ENCODE measurements around the gene AMFR. TPM values are rescaled to one million over a fixed set of nuclear protein-coding genes. Genes with fewer than 3 reads are reported as not detected.
"Not testable (repeated sequence)": the region's sequence is repeated elsewhere in the genome, so short reads cannot be mapped to it uniquely, and the experiment has no call there.

Gene AMFR
- total RNA-seq, 2 experiments from 2014 or later, result 45.0 to 45.1 TPM

DNA sequence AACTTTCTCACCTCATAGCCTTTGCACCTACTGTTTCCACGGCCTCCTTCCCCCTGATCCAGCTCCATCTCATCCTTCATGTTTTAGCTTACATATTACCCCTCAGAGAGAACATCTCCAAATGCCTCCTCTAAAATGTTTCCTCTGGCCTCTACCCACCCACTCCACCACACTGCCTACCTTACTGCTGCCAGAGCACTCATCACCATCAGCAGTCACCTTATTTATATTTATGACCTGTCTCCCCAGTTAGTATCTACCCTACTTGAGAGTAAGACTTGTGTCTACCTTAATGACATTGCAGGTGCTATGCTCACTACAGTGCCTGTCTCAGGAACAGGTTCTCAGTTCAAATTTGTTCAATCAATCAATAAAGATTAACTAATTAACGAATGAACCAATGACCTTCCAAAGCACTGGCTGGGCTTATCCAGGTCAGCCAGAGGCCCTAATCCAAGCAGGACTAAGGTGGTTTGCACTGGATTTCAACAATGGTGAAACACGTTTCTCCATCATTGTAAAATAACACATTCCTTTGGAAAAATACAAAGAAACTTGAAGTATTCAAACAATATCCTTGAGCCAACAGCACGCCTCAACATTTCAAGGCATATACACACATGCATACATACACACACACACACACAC is 41.1 kb downstream of the AMFR start:
- no peaks in the 10 kb centered on the region for H3K4me1 Mint-ChIP-seq
- H3K36me3 Mint-ChIP-seq, result peaks cover 62% of the 10 kb centered on the region
- no peak for DNase-seq
- peaks cover 20% of the 10 kb centered on the region for H3K9me3 Mint-ChIP-seq
- H3K27me3 Mint-ChIP-seq, result no peaks in the 10 kb centered on the region
- no peak overlapping the region for H3K4me3 Mint-ChIP-seq
- H3K27ac Mint-ChIP-seq, result no peak overlapping the region

DNA sequence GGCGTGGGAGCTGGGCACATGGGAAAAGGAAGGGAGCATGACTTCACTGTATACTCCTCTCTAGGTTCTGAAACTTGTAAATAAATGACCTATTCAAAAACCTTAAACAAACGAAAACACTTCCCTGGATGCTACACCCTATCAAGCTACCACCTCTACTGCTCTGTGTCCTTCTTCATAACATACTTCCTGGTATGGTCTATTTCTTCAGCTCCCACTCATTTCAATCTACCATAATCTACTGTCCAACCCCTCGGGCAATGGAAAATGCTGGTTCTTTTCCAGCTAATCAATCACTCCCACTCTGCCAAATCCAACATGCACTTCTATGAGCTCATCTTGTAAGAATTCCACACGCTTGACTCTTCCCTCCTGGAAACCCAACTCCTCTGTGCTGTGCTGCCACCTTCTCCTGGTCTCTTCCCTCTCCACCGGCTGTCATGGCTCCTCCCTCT is 42.4 kb downstream of the AMFR start:
- peaks cover 72% of the 10 kb centered on the region for H3K36me3 Mint-ChIP-seq
- no peaks in the 10 kb centered on the region for H3K4me1 Mint-ChIP-seq
- no peak overlapping the region for H3K4me3 Mint-ChIP-seq
- H3K9me3 Mint-ChIP-seq, result peaks cover 20% of the 10 kb centered on the region
- no peak overlapping the region for H3K27ac Mint-ChIP-seq
- H3K27me3 Mint-ChIP-seq, result no peaks in the 10 kb centered on the region
- no peak for DNase-seq

DNA sequence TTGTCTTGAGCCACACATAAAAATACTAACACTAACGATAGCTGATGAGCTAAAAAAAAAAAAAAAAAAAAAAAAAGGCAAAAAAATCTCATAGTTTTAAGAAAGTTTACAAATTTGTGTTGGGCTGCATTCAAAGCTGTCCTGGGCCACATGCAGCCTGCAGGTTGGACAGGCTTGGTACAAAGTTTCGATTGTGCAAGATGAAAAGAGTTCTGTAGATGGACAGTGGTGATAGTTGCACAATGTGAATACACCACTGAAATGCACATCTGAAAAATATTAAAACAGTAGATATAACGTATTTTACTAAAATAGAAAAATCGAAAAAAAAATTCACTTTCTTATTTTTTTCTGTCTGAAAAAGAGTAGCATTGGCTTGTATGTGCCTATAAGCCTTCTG is 42.9 kb downstream of the AMFR start:
- no peaks in the 10 kb centered on the region for H3K27me3 Mint-ChIP-seq
- no peaks in the 10 kb centered on the region for H3K4me1 Mint-ChIP-seq
- no peak overlapping the region for H3K4me3 Mint-ChIP-seq
- DNase-seq, result no peak
- H3K36me3 Mint-ChIP-seq, result peaks cover 76% of the 10 kb centered on the region
- H3K27ac Mint-ChIP-seq, result no peak overlapping the region
- peaks cover 20% of the 10 kb centered on the region for H3K9me3 Mint-ChIP-seq

DNA sequence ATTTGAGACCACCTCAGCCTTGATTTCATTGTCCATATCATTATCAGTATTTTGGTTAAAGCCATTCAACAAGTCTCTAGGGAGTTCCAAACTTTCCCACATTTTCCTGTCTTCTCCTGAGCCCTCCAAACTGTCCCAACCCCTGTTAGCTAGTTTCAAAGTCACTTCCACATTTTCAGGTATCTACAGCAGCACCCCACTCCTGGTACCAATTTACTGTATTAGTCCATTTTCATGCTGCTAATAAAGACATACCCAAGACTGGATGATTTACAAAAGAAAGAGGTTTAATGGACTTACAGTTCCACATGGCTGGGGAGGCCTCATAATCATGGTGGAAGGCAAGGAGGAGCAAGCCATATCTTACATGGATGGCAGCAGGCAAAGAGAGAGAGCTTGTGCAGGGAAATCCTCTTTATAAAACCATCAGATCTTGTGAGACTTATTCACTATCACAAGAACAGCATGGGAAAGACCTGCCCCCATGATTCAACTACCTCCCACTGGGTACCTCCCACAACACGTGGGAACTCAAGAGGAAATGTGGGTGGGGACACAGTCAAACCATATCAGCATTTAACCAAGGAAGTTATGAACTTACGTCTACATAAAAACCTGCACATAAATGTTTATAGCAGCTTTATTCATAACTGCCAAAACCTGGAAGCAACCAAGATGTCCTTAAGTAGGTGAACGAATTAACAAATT is 44.4 kb downstream of the AMFR start:
- not testable (repeated sequence) for H3K27ac Mint-ChIP-seq, DNase-seq, H3K4me1 Mint-ChIP-seq, H3K27me3 Mint-ChIP-seq, H3K4me3 Mint-ChIP-seq
- H3K9me3 Mint-ChIP-seq, result peaks cover 20% of the 10 kb centered on the region
- peaks cover 77% of the 10 kb centered on the region for H3K36me3 Mint-ChIP-seq

DNA sequence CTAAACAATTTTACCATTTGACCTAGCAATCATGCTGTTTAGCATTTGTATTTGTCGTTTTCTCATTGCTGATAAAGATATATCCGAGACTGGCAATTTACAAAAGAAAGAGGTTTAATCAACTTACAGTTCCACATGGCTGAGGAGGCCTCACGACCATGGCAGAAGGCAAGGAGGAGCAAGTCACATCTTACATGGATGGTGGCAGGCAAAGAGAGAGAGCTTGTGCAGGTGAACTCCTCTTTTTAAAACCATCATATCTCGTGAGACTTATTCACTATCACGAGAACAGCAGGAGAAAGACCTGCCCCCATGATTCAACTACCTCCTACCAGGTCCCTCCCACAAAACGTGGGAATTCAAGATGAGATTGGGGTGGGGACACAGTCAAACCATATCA is 46.3 kb downstream of the AMFR start:
- H3K27me3 Mint-ChIP-seq, H3K4me3 Mint-ChIP-seq, H3K4me1 Mint-ChIP-seq, H3K27ac Mint-ChIP-seq, DNase-seq: not testable (repeated sequence)
- H3K36me3 Mint-ChIP-seq, result peaks cover 65% of the 10 kb centered on the region
- peaks cover 20% of the 10 kb centered on the region for H3K9me3 Mint-ChIP-seq

DNA sequence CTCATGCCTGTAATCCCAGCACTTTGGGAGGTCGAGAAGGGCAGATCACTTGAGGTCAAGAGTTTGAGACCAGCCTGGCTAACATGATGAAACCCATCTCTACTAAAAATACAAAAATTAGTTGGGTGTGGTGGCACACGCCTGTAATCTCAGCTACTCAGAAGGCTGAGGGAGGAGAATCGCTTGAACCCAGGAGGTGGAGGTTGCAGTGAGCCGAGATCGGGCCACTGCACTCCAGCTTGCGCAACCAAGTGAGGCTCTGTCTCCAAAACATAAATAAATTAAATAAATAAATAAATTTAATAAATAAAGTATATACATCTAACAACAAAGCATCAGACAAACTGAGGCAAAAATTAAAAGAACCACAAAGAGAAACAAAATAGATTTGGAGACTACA is 49.6 kb downstream of the AMFR start:
- H3K27ac Mint-ChIP-seq, H3K4me3 Mint-ChIP-seq, H3K9me3 Mint-ChIP-seq, DNase-seq, H3K27me3 Mint-ChIP-seq: not testable (repeated sequence)
- peaks cover 20% of the 10 kb centered on the region for H3K4me1 Mint-ChIP-seq
- peaks cover 34% of the 10 kb centered on the region for H3K36me3 Mint-ChIP-seq

DNA sequence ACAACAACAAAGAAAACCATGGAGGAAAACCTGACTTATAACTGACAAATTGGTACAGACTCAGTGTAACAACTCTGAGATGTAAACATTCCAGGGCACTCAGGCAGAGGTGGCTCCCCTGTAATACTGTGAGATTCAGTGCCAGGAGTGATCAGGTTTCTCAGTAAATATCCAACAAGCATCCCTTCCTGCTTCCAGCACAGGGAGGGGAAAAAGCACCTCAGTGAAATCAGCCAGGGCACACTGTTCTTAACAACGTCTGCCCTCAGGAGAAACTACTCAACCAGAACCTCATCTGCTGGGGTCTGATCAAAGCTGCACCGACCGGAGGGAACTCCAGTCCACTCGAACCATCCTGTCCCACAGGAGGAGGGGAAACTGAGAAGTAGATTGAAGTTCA is 52.3 kb downstream of the AMFR start:
- Mint-ChIP-seq H3K27ac (no peak overlapping the region), H3K9me3 (no peaks in the 10 kb centered on the region), H3K27me3 (no peaks in the 10 kb centered on the region), H3K4me3 (no peak overlapping the region), H3K36me3 (peaks cover 9% of the 10 kb centered on the region), H3K4me1 (peaks cover 20% of the 10 kb centered on the region)
- no peak for DNase-seq

DNA sequence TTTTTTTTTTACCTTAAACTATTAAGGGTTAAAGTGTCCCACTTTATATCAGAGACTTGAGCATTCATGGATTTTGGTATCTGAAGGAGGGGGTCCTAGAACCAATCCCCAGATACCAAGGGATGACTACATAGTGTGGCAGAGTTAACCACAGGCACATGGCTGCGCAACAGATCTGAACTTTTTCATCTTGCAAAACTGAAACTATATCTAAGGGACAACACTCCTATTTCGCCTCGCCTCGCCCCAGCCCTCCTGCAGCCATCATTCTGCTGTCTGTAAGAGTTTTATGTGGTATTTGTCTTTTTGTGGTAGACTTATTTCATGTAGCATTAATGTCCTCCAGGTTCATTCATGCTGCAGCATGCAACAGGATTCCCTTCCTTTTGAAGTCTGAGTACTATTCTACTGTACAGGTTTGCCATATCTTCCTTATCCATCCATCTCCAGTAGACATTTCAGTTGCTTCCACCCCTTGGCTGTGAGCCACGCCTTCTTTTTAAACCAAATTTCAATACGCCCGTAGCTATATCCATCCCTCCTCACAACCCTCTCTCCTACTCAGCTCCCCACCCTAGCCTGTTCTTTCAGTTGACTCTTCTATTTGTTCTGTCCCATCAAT is 53.2 kb downstream of the AMFR start:
- Mint-ChIP-seq H3K27me3 (no peaks in the 10 kb centered on the region), H3K27ac (no peak overlapping the region), H3K9me3 (no peaks in the 10 kb centered on the region), H3K36me3 (peaks cover 4% of the 10 kb centered on the region), H3K4me3 (no peak overlapping the region), H3K4me1 (peaks cover 20% of the 10 kb centered on the region)
- peak; percentile 22 for DNase-seq

DNA sequence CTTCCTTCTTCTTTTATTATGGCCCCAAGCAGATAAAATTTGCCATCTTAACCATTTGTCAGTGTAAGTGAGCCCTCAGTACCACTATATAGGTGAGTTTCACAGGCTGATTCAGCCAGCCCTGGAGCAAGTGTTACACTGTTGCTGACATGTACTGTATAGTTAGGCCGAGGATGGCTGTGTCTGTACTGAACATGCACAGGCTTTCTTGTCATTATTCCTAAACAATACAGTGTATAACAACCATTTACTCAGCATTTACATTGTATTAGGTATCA is 53.7 kb downstream of the AMFR start:
- H3K27ac Mint-ChIP-seq, result no peak overlapping the region
- H3K27me3 Mint-ChIP-seq, result no peaks in the 10 kb centered on the region
- H3K9me3 Mint-ChIP-seq, result no peaks in the 10 kb centered on the region
- no peak overlapping the region for H3K4me3 Mint-ChIP-seq
- H3K36me3 Mint-ChIP-seq, result peaks cover 6% of the 10 kb centered on the region
- peaks cover 20% of the 10 kb centered on the region for H3K4me1 Mint-ChIP-seq
- no peak for DNase-seq

DNA sequence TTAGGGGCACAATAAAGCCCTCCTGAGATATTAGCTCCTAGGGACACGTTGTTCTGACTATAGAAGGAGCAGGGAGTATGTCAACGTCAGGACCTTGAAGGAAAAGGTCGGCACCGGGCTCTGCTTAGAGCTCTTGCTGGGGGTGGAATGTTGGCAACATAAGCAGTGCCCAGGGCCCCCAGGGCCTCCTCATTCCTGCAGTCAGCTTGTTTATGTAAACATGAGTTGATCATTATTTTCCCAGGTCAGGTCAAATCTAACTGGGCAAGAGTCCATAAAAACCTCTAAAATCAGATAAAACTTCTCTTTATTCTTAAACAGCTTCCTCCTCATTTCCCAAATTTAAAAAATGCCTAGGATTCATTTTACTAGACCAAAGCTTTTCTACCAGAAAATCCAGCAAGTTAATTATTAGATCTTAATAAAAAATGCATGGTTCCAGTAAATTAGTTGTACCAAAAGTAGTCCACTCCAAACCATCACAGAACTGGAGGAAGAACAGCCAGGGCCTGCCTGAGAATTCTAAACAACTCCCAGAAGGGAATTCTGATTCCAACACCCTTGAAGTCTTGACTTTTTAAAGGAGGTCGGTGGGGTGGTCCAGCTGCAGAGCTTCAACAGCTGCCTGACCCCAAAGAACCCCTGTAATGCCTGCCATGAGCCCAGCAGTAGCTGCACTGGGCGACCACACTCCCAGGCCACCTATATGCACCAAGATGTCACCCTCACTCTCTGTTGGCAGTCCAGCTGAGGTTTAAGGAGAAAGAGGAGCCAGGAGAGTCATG is 54.3 kb downstream of the AMFR start:
- Mint-ChIP-seq H3K9me3 (no peaks in the 10 kb centered on the region), H3K27me3 (no peaks in the 10 kb centered on the region), H3K4me1 (peaks cover 18% of the 10 kb centered on the region), H3K4me3 (no peak overlapping the region), H3K27ac (no peak overlapping the region), H3K36me3 (peaks cover 6% of the 10 kb centered on the region)
- DNase-seq, result no peak

DNA sequence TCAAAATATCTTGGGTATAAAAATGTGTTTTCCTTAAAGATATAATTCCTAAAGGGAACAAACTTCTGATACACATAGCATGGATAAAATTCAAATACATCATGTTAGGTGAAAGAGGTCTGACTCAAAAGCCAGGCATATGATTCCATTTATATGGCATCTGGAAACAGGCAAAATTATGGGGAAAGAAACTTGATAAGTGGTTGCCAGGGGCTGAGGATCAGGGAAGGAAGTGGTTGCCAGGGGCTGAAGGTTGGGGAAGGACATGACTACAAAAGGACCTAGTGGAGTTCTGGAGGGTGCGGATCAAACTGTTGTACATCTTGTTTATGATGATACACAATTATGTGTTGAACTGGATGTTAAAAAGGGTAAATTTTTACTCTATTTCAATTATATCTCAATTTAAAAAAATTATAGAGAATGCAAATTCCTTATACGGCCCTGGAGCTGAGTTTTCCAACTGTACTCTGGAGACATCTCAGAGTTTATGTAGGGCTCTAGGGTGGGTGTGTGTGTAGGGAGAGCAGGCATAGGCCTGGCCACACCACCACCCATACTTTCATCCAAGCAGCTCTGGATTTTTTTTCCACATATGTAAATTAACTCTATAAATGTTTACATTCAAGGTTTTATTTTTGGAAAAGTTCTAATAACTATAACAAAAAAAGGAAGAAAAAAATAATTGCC is 55.0 kb downstream of the AMFR start:
- DNase-seq, result no peak
- no peaks in the 10 kb centered on the region for H3K27me3 Mint-ChIP-seq
- H3K36me3 Mint-ChIP-seq, result peaks cover 6% of the 10 kb centered on the region
- peaks cover 18% of the 10 kb centered on the region for H3K4me1 Mint-ChIP-seq
- no peak overlapping the region for H3K4me3 Mint-ChIP-seq
- no peaks in the 10 kb centered on the region for H3K9me3 Mint-ChIP-seq
- H3K27ac Mint-ChIP-seq, result no peak overlapping the region

DNA sequence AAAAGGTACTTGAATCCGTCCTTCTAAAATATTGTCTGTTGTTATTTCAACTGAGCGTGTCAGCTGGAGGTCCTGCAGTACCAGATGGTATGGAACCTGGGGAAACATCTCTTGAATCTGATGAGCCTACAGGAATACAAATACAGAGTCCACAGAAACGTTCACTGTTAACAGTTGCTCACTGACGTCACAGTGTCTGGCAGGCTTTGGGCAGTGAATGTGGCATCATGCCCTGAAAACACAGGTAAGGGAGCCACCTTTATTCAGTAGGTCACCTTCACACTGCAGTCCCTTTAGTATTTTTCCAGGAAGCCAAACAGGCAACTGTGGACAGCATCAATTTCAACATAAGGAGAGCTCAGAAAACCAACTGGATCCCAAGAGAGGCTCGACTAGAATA is 56.1 kb downstream of the AMFR start:
- Mint-ChIP-seq H3K27ac (no peak overlapping the region), H3K4me1 (peaks cover 18% of the 10 kb centered on the region), H3K4me3 (no peak overlapping the region), H3K27me3 (no peaks in the 10 kb centered on the region), H3K9me3 (no peaks in the 10 kb centered on the region), H3K36me3 (peaks cover 6% of the 10 kb centered on the region)
- DNase-seq, result no peak

DNA sequence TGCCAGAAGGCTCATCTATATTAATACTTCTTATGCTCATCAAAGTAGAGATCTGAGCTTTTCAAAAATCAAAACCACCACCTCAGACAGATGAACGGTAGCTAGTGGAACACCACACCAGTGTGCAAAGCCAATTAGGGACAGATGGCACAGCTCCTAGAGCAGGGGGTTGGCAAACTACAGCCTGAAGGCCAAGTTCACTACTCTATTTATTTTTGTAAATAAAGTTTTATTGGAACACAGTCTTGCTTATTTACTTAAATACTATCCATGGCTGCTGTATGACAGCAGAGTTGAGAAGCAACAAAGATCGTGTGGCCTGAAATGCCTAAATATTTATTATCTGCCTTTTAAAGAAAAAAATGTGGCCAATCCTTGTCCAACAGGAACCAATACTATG is 56.8 kb downstream of the AMFR start:
- H3K4me1 Mint-ChIP-seq, result peaks cover 18% of the 10 kb centered on the region
- no peaks in the 10 kb centered on the region for H3K27me3 Mint-ChIP-seq
- DNase-seq, result no peak
- no peak overlapping the region for H3K4me3 Mint-ChIP-seq
- no peak overlapping the region for H3K27ac Mint-ChIP-seq
- H3K36me3 Mint-ChIP-seq, result peaks cover 6% of the 10 kb centered on the region
- H3K9me3 Mint-ChIP-seq, result no peaks in the 10 kb centered on the region

DNA sequence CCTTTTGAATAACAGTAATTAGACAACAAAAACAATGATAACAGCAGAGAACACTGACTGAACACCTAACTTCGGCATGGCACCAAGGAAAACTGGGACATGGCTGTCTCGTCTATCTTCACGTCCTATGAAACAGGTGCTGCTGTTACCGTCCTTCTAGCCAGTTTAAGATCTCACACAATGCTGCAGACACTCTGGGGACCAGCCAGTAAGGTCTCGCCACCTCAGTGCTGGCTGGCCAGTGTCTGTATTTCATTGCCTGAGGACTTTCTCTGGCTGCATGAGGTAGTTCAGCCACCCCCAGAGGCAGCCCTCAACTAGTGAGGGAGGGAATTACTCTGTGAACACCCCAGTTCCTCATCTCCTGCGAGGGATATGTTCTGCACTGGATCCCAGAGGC is 57.6 kb downstream of the AMFR start:
- Mint-ChIP-seq H3K36me3 (peaks cover 6% of the 10 kb centered on the region), H3K27ac (no peak overlapping the region), H3K9me3 (no peaks in the 10 kb centered on the region)

DNA sequence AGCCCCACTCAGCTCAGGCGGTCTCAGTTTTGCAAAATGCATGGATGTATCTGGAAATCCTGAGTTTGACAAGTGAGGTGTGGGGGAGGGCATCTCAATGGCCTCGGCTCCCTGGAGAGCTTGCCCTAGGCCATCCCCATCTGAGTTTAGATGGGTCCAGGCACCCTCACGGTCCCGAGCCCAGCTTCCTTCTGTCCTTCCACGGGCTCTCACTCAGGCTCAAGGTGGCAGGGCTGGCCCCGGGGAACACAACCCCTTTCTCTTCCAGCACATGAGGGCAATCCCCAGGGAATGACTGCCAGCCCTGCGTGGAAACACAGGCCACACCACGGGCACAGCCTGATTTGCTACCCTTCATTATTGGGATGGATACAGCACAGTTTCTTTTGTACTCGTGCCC is 58.4 kb downstream of the AMFR start:
- peaks cover 8% of the 10 kb centered on the region for H3K36me3 Mint-ChIP-seq
- no peaks in the 10 kb centered on the region for H3K9me3 Mint-ChIP-seq
- DNase-seq, result no peak
- H3K4me1 Mint-ChIP-seq, result peaks cover 9% of the 10 kb centered on the region
- no peak overlapping the region for H3K4me3 Mint-ChIP-seq
- H3K27me3 Mint-ChIP-seq, result no peaks in the 10 kb centered on the region
- H3K27ac Mint-ChIP-seq, result no peak overlapping the region

More for the DNA sequence above, 57.6 kb downstream of the AMFR start:
- no peak overlapping the region for H3K4me3 Mint-ChIP-seq
- no peaks in the 10 kb centered on the region for H3K27me3 Mint-ChIP-seq
- H3K4me1 Mint-ChIP-seq, result peaks cover 18% of the 10 kb centered on the region
- DNase-seq, result no peak

Measured in activated naive CD8-positive, alpha-beta T cell treated with anti-CD3 and anti-CD28 coated beads for 36 hours (primary cell).